ENCODE data around the gene TBL1X. TPM values are rescaled to one million over a fixed set of nuclear protein-coding genes. Genes with fewer than 3 reads are reported as not detected.
A peak's percentile ranks its signal among the peaks of the same experiment; 100 is the strongest.

Gene TBL1X
- total RNA-seq, 6 experiments from 2014 or later = 18.0 to 40.7 (median 20.8) TPM

DNA sequence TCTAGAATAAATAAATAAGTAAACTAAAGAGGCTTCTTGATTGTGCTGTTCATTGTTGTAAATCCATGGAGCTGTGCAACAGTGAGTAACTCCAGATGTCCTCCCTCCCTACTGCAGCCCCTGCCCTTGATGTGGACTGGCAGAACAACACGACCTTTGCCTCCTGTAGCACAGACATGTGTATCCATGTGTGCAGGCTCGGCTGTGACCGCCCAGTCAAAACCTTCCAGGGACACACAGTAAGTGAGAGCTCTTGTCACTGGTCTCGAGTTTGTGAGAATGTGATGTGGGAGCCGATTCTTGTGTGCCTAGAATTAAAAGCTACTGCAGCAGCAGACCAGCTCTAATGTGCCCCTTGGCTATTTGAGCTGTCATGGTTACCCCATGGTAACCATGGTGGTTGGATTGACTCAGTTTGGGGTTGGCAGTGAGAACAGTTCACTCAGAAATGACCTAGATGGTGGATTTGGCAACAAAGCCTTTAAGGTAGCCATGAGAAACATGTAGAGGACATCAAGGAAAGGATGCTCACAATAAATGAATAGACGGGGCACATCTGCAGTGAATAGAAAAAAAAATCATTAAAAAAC, 240.1 kb downstream of the TBL1X start:
- no peak for ATAC-seq
- 82% methylated on average over 6 of the region's 6 CpGs for WGBS (ENCODE audit: insufficient coverage, low coverage, low lambda C conversion rate, missing lambda C conversion rate)
- intact Hi-C loops (cut with DNase I) = no loop called here
- Histone ChIP-seq H3K27me3 (no peaks in the 10 kb centered on the region), H3K27ac (no peak overlapping the region), H3K36me3 (peaks cover 0 to 5% (median 0%) of the 10 kb centered on the region in 4 donors), H3K4me3 (no peak overlapping the region), H3K9me3 (no peaks in the 10 kb centered on the region), H3K4me1 (no peaks in the 10 kb centered on the region)
- peak in 1 of 3 donors; percentile 15 for DNase-seq
- TF ChIP-seq POLR2A (IDR thresholded peaks at IDR 0.05) (no peak), CTCF (IDR thresholded peaks at IDR 0.05) (no peak)

DNA sequence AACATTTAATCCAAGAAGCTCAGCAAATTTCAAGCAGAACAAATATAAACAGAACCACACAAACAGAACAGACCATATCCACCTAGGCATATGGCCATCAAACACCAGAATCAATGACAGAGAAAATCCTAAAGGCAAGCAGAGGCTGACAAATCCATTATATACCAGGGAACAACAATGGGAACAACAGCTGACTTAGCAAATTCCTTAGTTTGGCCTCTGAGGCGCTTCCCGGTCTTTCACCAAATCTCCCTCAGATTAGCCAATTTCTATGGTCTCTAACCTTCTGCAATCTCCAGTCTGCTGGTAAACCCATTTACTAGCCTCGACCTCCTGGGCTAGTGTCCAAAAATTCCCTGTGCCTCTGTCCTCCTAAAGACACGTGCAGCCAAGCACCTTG, 241.6 kb downstream of the TBL1X start:
- WGBS (ENCODE audit: insufficient coverage, low coverage, low lambda C conversion rate, missing lambda C conversion rate) = 44% methylated on average over 4 of the region's 4 CpGs
- DNase-seq = no peak
- Histone ChIP-seq H3K4me3 (no peak overlapping the region), H3K4me1 (no peaks in the 10 kb centered on the region), H3K27me3 (no peaks in the 10 kb centered on the region), H3K36me3 (peaks cover 0 to 8% (median 3%) of the 10 kb centered on the region in 4 donors), H3K9me3 (no peaks in the 10 kb centered on the region), H3K27ac (no peak overlapping the region)
- intact Hi-C loops (cut with DNase I) = no loop called here
- ATAC-seq = peak in 1 of 4 donors; percentile 21
- no peak for TF ChIP-seq POLR2A (IDR thresholded peaks at IDR 0.05)
- TF ChIP-seq CTCF (IDR thresholded peaks at IDR 0.05) = no peak

- no peak overlapping the region for H3K4me3 ChIP-seq
- no peaks in the 10 kb centered on the region for H3K9me3 ChIP-seq
- H3K27ac ChIP-seq = no peak overlapping the region
- no peak for ATAC-seq
- 72% methylated on average over 10 of the region's 13 CpGs for WGBS (ENCODE audit: insufficient coverage, low coverage, low lambda C conversion rate, missing lambda C conversion rate)
- H3K4me1 ChIP-seq = no peaks in the 10 kb centered on the region
- no peaks in the 10 kb centered on the region for H3K27me3 ChIP-seq
- peaks cover 0 to 13% (median 4%) of the 10 kb centered on the region in 4 donors for H3K36me3 ChIP-seq
- peak in 1 of 3 donors; percentile 25 for DNase-seq
- TF ChIP-seq CTCF (IDR thresholded peaks at IDR 0.05) = no peak
- TF ChIP-seq POLR2A (IDR thresholded peaks at IDR 0.05) = no peak
- intact Hi-C loops (cut with DNase I) = no loop called here
Measured at GRCh38 chrX:9707306-9708033, 242.6 kb downstream of the TBL1X start.

DNA sequence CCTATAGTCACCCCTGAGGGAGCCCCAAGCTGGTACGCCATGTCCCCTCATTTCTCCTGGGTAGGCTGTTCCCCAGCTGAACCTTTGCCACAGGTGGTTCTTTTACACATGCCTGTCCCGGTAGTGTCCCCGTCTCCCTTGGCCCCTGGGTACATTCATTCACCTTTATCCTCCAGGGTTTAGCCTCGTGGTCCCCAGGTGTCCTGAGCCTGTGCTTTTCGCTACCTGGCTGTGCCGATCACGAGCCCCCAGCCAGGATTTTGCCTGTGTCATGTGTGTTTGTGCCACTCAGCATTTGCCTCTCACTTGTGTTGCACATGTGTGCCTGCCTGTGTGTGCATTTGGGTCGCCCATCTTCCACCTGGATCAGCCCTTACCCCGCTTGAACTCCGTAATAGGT, 243.2 kb downstream of the TBL1X start:
- H3K9me3 ChIP-seq = no peaks in the 10 kb centered on the region
- H3K36me3 ChIP-seq = peaks cover 0 to 13% (median 4%) of the 10 kb centered on the region in 4 donors
- no peak for TF ChIP-seq CTCF (IDR thresholded peaks at IDR 0.05)
- TF ChIP-seq POLR2A (IDR thresholded peaks at IDR 0.05) = no peak
- ATAC-seq (no peak), DNase-seq (peak in 1 of 3 donors; percentile 35)
- H3K27ac ChIP-seq = no peak overlapping the region
- intact Hi-C loops (cut with DNase I) = no loop called here
- no peaks in the 10 kb centered on the region for H3K27me3 ChIP-seq
- WGBS (ENCODE audit: insufficient coverage, low coverage, low lambda C conversion rate, missing lambda C conversion rate) = 80% methylated on average over 5 of the region's 10 CpGs
- H3K4me1 ChIP-seq = no peaks in the 10 kb centered on the region
- H3K4me3 ChIP-seq = no peak overlapping the region
